ENCODE results near the gene ZFAND3. TPM values are rescaled to one million over a fixed set of nuclear protein-coding genes. Genes with fewer than 3 reads are reported as not detected.
A peak's percentile ranks its signal among the peaks of the same experiment; 100 is the strongest.

The ZFAND3 gene
- total and polyA plus RNA-seq, 2 of the 4 experiments (the other 2 are of a cell fraction), result 10.9 to 26.7 TPM

DNA sequence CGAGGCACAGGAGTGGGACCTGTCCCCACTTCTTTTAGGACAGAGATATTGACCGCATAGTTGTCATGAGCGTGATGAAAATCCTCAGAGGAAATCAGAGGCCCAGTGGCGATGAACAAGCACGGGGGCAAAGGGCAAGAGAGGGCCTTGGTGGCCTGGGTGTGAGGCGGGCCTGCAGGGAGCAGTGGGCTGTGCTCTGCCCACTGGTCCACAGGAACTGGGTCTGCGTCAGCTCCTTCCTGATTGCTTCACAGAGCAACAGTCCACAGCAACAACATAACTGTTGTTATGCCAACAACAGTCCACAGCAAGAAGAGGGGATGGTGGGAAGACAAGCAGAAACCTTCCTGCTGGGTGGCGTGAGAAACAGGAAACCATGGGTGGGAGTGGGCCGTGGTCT, 335.6 kb downstream of the ZFAND3 start:
- peaks cover 38% of the 10 kb centered on the region for H4K20me1 ChIP-seq (ENCODE audit: insufficient read depth, low read length)
- intact Hi-C loops (cut with micrococcal nuclease) (loop anchor here (5.0 to 10.0 kb wide), 2 partner anchors 337 to 450 kb away; no protein-coding TSS in a partner anchor), in situ Hi-C loops (cut with MboI; ENCODE audit: low sequenced_read_pairs) (no loop called here)

More for the DNA sequence above, 335.6 kb downstream of the ZFAND3 start:
- peak overlapping the region; percentile 60 for H3K4ac ChIP-seq (ENCODE audit: low read depth, low read length)
- no peak overlapping the region for H3K4me2 ChIP-seq (ENCODE audit: low read depth, low read length)
- peaks cover 29% of the 10 kb centered on the region for H3K9me1 ChIP-seq (ENCODE audit: insufficient read depth, low read length)
- peak overlapping the region; percentile 1 for H2AK9ac ChIP-seq (replicated peaks; ENCODE audit: low read depth, low read length, poor library complexity)
- POLR2A ChIA-PET (ENCODE audit: unreplicated experiment), result no interaction called here
- H2AFZ ChIP-seq (replicated peaks; ENCODE audit: low read length, poor library complexity), result no peak overlapping the region
- ATAC-seq (ENCODE audit: low read depth) (no peak), DNase-seq (peak; percentile 35)
- H3K4me3 ChIP-seq (ENCODE audit: insufficient read depth, low read depth, low read length), result no peak overlapping the region
- H3K9me3 ChIP-seq (ENCODE audit: control insufficient read depth, insufficient read depth, low read length), result no peaks in the 10 kb centered on the region
- no peak overlapping the region for H4K5ac ChIP-seq (ENCODE audit: low read depth, low read length)
- no peak overlapping the region for H2BK15ac ChIP-seq (ENCODE audit: low read depth, low read length)
- TF ChIP-seq CEBPB (IDR thresholded peaks at IDR 0.05; ENCODE audit: low read depth, low read length) (peak; percentile 93), NFE2L2 (IDR thresholded peaks at IDR 0.05; ENCODE audit: low read depth, low read length) (no peak)
- CTCF ChIA-PET, result interaction anchor here (0.5 kb wide), 1 partner anchor 469 kb away, joined by 3 read pairs; no protein-coding TSS in a partner anchor
- H3K9ac ChIP-seq (ENCODE audit: low read depth, low read length), result no peak overlapping the region
- H3K56ac ChIP-seq (ENCODE audit: extremely low read depth, insufficient read depth, low read length), result no peak overlapping the region
- H3K14ac ChIP-seq (replicated peaks; ENCODE audit: low read depth, low read length), result peak overlapping the region; percentile 34; the same call in 1 of the 2 replicates
- peak overlapping the region; percentile 25 for H2BK5ac ChIP-seq (ENCODE audit: low read depth, low read length, poor library complexity, severe bottlenecking)
- WGBS, 2 experiments (ENCODE audit: extremely low coverage in 2 of 2, insufficient read length in 1 of 2), result 97% methylated on average over 3 of the region's 9 CpGs; no CpG with 5 or more reads in 1 of the 2 experiments
- 0 out of 2 replicates have a peak overlapping the region, but pooled peaks have one; percentile 4 for H2BK120ac ChIP-seq (ENCODE audit: low read depth, low read length)
- no peak overlapping the region for H2BK20ac ChIP-seq (ENCODE audit: low read depth, low read length)
- H3K27me3 ChIP-seq (ENCODE audit: control insufficient read depth, insufficient read depth, low read length), result no peaks in the 10 kb centered on the region
- H3K36me3 ChIP-seq (ENCODE audit: control insufficient read depth, insufficient read depth, low read length), result peaks cover 16% of the 10 kb centered on the region
- H3K23ac ChIP-seq (ENCODE audit: low read depth, low read length), result 0 out of 2 replicates have a peak overlapping the region, but pooled peaks have one; percentile 5
- peaks cover 11 to 84% of the 10 kb centered on the region in 2 experiments for H3K79me1 ChIP-seq (ENCODE audit: low read depth in 1 of 2, low read length in 2 of 2)
- peak overlapping the region; percentile 27 for H2AK5ac ChIP-seq (ENCODE audit: low read depth, low read length)
- BruUV-seq (replicated peaks), result no TSS peak
- peaks cover 18% of the 10 kb centered on the region for H3K4me1 ChIP-seq (ENCODE audit: control insufficient read depth, insufficient read depth, low read length)
- H4K8ac ChIP-seq (ENCODE audit: low read depth in 2 of 2, low read length in 2 of 2), result peak overlapping the region in 1 of 2 experiments; percentile 49; a peak in 2 of 4 replicates
- peak overlapping the region; percentile 54 for H3K27ac ChIP-seq (ENCODE audit: insufficient read depth, low read length)
- H4K91ac ChIP-seq (ENCODE audit: insufficient read depth, low read depth, low read length), result peak overlapping the region; percentile 33
- H3K18ac ChIP-seq (ENCODE audit: low read depth, low read length), result no peak overlapping the region; the same call in 1 of the 2 replicates
- dilution Hi-C loops (cut with HindIII; ENCODE audit: low sequenced_read_pairs, unreplicated experiment), result no loop called here

All from IMR-90 (cell line).